GM19351 (cell line): ENCODE data around the gene TBCK.
"Not testable (repeated sequence)": the region's sequence is repeated elsewhere in the genome, so short reads cannot be mapped to it uniquely, and the experiment has no call there.

ENCODE experiments used
- ATAC-seq: cut with Tn5 transposase; IDR thresholded peaks from one replicate; pipeline ENCODE4 v1.9.1; 2021; ENCODE audit warnings: mild to moderate bottlenecking, moderate library complexity; ENCODE audit not compliant: unreplicated experiment

Gene TBCK

DNA sequence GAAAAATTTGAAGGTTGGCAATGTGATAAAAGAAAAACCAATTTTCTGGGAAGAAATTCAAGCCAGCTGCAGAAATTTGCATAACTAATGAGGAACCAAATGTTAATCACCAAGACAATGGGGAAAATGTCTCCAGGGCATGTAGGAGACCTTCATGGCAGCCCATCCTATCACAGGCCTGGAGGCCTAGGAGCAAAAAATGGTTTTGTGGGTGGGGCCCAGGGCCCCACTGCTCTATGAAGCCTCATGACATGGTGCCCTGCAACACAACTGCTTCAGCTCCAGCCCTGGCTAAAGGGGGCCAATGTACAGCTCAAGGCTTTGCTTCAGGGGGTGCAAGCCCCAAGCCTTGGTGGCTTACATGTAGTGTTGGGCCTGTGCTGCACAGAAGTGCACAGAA, 184.0 kb downstream of the TBCK start:
- no peak for ATAC-seq

DNA sequence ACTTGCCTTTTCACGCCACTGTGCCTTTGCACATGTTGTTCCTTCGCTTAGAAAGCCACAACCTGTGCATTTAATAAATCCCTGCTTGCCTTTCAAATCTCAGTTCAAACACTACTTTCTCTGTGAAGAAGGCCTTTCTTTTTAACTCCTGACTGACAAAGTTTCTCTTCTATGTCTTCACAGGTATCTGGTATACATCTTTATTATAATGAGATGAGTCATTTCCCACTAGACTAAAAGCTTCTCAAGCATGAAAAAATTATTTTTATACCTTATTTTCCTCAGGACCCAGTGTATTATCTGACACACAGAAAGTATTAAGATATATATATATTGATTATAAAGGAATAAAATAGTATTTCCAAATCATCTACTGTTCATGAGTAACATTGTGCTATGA, 189.9 kb downstream of the TBCK start:
- peak; percentile 58 for ATAC-seq

DNA sequence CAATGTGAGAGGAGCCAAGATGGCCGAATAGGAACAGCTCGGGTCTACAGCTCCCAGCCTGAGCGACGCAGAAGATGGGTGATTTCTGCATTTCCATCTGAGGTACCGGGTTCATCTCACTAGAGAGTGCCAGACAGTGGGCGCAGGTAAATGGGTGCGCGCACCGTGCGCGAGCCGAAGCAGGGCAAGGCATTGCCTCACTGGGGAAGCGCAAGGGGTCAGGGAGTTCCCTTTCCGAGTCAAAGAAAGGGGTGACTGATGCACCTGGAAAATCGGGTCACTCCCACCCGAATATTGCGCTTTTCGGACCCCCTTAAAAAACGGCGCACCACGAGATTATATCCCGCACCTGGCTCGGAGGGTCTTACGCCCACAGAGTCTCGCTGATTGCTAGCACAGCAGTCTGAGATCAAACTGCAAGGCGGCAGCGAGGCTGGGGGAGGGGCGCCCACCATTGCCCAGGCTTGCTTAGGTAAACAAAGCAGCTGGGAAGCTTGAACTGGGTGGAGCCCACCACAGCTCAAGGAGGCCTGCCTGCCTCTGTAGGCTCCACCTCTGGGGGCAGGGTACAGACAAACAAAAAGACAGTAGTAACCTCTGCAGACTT, 196.0 kb downstream of the TBCK start:
- not testable (repeated sequence) for ATAC-seq

DNA sequence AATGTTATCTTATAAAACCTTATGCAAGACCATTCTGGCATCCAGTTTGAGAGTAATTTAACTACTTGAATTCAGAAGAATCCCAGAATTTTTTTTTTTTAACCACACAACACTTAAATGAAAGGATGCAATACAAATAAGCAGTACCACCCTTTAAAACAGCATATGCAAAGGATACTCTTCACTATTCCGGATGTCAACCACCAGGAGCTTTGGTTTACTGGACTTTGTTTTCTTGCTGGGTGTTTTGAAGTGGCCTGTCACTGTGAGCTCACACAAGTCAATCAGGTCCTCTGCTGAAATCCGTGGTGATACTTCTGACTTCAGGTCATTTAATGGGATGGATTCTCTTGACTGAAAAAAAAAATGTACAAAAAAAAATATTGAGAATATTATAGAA, 200.0 kb downstream of the TBCK start:
- ATAC-seq: no peak

DNA sequence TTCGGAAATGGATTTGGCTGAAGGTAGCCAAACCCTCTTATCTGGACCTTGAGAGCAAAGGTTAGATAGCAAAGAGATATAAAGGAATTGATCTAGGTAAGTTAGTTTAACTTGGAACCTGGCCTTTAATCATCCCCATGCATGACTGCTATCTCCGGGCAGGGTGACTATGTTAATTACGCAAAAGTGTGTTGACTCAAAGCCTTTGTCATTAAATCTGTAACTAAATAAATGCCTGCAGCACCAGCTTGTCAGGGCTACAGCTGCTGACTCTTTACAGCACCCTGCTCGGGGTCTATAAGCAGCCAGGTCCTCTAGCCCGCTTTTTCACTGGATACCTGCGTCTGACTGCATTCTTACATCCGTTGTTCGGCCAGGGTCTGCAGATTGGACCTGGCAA, 201.7 kb downstream of the TBCK start:
- ATAC-seq: no peak

DNA sequence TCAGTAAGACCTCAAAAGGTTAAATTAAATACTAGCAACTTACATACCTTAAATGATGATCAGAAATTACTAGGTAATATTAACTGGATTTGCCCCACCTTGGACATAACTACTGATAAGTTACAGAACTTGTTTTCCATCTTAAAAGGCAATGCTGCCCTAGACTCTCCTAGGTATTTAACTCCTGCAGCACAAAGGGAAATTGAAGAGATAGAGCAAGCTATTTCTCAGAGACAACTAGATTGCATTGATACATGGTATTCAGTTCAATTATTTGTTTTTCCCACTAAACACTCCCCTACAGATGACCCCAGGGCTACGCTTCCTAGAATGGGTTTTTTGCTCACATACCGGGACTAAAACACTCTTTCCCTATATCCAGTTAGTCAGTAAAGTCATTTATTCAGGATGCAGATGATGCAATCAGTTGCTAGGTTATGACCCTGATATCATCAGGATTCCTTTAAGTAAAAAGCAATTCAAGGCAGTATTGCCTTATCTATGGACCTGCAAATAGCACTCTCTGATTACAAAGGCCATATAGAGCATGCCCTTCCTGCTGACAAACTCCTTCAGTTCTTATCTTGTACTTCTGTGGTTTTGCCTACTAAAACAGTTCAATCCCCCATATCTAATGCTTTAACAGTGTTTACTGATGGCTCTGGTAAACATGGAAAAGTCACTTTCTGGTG, 204.1 kb downstream of the TBCK start:
- ATAC-seq: not testable (repeated sequence)

GRCh38 chr4:106109929-106110328, 206.1 kb downstream of the TBCK start:
- no peak for ATAC-seq

DNA sequence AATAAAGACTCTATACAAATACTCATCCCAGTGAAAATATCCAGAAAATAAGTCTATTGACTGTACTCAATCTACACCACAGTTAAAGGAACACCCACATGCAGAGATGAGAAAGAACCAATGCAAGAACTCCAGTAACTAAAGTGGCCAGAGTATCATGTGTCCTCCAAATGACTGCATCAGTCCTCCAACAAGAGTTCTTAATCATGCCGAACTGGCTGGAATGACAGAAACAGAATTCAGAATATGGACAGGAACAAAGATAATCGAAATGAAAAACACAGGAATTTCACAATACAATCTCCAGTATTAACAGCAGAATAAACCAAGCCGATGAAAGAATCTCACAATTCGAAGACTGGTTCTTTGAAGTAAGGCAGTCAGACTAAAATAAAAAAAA, 210.3 kb downstream of the TBCK start:
- ATAC-seq: no peak

DNA sequence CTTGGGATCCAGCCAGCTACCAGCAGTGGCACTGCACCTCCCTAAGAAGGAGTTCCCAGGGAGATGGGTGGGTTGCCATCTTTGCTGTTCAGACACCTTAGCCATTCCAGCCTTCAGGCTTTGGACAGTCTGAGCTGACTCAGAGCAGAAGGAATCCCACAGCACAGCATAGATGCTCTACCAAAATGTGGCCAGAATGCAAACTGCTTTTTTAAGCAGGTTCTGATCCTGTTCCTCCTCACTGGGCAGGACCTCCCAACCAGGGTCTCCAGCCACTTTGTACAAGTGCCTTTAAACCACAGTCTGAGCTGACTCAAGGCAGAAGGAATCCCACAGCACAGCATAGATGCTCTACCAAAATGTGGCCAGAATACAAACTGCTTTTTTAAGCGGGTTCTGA, 211.7 kb downstream of the TBCK start:
- no peak for ATAC-seq

DNA sequence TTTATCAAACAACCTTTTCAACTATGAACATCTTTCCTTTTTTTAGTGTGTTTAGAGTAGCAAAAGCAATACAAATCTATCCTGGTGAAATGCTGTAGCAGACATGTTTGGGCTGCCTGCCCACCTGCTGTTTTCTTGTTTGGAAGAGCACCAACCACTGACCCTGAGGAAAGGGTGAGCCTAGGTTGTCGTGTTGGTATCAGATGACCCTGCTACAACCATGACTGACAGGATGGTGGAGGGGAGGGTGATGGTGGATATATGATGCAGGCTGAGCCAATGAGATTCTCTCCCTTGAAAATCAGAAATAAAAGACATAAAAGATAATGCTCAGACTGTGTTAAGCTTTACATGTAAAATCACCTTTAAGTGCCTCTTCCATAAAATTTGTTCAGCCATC, 219.6 kb downstream of the TBCK start:
- ATAC-seq: no peak

DNA sequence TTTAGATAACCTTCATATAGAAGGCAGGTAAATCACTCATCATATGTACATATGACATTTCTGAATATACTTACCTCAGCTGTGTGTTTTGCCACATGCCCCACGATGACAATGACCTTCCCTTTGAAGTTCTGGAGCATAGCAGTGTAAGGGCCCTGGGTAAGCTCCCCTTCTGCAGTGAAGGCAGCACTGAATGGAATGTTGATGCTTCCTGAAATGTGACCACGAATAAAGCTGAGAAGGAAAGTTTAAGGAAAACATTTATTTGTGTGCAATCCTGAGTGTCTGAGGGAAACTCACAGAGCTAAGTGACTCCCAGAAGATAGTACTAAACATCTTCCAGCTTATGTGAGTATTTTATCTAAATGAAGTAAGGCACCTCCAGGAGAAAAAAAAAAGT, 220.6 kb downstream of the TBCK start:
- no peak for ATAC-seq

GRCh38 chr4:106092361-106093040, 223.5 kb downstream of the TBCK start:
- no peak for ATAC-seq

- no peak for ATAC-seq
These were observed 225.2 kb downstream of the TBCK start for GRCh38 chr4:106090826-106091225.

DNA sequence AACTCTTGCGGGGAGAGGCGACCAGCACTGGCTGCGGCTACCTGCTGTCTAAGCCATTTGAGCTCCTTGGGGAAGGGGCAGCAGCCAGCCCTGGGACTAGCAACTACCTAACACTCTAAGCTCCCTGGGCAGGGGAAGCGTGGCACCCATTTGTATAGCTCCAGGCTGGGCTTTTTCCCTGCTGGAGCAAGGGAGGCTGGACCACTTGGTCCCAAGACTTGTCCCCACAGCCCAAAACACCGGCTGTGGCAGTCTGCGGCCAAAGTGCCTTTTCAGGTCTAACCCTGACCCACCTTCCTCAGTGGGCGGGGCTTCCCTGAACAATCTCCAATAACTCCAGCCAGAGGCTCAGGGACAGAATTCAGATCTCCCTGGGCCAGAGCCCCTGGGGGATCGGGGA, 232.9 kb downstream of the TBCK start:
- no peak for ATAC-seq

GRCh38 chr4:106080376-106080775, 235.6 kb downstream of the TBCK start:
- no peak for ATAC-seq

GRCh38 chr4:106079616-106080015, 236.4 kb downstream of the TBCK start:
- no peak for ATAC-seq

GRCh38 chr4:106065018-106065417, 251.0 kb downstream of the TBCK start:
- no peak for ATAC-seq

- ATAC-seq: no peak
These were observed 253.0 kb downstream of the TBCK start for GRCh38 chr4:106063009-106063408.

- no peak for ATAC-seq
These were observed 253.5 kb downstream of the TBCK start for GRCh38 chr4:106062452-106062875.

- no peak for ATAC-seq
These were observed 257.1 kb downstream of the TBCK start for GRCh38 chr4:106058921-106059320.

DNA sequence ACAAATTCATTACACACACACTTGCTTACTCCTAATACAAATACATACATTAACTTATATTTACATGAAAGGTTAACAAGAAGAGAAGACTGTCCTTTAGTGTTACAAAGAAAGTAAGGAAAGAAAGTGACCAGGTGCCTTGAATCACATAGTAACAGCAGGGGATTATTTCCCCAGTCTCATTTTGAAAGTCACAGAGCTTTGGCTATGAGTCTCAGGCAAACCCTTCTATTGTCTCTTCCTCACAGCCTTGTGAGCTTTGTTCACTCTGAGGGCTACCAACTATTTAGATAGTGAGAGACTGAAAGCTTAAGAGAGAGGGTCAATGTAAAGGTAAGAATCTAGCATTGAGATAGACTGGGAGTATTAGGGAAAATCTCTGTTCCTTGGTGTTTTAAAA, 259.1 kb downstream of the TBCK start:
- no peak for ATAC-seq

DNA sequence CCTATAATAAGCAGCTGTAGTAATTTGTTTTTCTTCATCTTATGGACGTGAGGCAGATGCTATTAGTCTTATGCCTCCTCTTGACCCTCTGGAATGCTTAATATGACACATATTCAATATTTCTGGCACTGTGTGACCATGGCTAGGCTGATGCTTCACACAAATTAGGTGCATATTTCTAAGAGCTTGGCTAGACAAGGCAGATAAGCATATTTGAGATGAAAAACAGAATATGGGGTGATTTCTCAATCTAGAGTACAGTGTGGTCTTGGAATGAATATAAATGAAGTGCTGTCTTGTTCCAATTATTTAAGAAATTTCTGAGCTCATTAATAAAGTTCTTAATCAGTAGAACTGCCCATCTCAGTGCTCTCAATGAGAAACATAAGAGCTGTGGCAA, 264.5 kb downstream of the TBCK start:
- no peak for ATAC-seq
